Measurements from ENCODE around the gene LAG3.

DNA sequence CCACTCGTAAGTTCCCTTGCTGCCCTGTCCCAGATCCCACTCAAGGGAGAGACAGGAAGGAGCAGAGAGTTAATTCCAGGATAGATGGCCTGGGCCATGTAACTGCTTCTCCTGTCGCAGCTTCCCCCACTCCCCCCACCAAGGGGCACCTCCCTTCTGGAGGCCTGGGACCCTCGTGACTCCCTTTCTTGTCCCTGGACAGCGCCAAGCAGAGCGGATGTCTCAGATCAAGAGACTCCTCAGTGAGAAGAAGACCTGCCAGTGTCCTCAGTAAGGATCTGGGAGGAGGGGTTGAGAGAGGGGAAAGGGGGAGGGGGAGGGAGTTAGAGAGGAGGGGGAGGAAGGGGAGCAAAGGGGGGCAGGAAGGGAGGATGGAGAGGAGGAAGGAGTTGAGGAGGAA is 46.3 kb downstream of the LAG3 start:
- TF ChIP-seq E2F1 (CRISPR knock-in tag; IDR thresholded peaks at IDR 0.05) = no peak
- TF ChIP-seq ETV6 (CRISPR knock-in tag; IDR thresholded peaks at IDR 0.05) = no peak
- TF ChIP-seq, protein P1, sequence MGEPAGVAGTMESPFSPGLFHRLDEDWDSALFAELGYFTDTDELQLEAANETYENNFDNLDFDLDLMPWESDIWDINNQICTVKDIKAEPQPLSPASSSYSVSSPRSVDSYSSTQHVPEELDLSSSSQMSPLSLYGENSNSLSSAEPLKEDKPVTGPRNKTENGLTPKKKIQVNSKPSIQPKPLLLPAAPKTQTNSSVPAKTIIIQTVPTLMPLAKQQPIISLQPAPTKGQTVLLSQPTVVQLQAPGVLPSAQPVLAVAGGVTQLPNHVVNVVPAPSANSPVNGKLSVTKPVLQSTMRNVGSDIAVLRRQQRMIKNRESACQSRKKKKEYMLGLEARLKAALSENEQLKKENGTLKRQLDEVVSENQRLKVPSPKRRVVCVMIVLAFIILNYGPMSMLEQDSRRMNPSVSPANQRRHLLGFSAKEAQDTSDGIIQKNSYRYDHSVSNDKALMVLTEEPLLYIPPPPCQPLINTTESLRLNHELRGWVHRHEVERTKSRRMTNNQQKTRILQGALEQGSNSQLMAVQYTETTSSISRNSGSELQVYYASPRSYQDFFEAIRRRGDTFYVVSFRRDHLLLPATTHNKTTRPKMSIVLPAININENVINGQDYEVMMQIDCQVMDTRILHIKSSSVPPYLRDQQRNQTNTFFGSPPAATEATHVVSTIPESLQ (CRISPR knock-in tag; IDR thresholded peaks at IDR 0.05) = no peak
- TF ChIP-seq, protein P2, sequence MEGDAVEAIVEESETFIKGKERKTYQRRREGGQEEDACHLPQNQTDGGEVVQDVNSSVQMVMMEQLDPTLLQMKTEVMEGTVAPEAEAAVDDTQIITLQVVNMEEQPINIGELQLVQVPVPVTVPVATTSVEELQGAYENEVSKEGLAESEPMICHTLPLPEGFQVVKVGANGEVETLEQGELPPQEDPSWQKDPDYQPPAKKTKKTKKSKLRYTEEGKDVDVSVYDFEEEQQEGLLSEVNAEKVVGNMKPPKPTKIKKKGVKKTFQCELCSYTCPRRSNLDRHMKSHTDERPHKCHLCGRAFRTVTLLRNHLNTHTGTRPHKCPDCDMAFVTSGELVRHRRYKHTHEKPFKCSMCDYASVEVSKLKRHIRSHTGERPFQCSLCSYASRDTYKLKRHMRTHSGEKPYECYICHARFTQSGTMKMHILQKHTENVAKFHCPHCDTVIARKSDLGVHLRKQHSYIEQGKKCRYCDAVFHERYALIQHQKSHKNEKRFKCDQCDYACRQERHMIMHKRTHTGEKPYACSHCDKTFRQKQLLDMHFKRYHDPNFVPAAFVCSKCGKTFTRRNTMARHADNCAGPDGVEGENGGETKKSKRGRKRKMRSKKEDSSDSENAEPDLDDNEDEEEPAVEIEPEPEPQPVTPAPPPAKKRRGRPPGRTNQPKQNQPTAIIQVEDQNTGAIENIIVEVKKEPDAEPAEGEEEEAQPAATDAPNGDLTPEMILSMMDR (IDR thresholded peaks at IDR 0.05) = no peak
- TF ChIP-seq FOXK1 (CRISPR knock-in tag; IDR thresholded peaks at IDR 0.05) = no peak
- TF ChIP-seq JUN (CRISPR knock-in tag; IDR thresholded peaks at IDR 0.05) = no peak
- TF ChIP-seq, protein P3, sequence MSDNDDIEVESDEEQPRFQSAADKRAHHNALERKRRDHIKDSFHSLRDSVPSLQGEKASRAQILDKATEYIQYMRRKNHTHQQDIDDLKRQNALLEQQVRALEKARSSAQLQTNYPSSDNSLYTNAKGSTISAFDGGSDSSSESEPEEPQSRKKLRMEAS (CRISPR knock-in tag; IDR thresholded peaks at IDR 0.05) = no peak
- TF ChIP-seq, protein P4, sequence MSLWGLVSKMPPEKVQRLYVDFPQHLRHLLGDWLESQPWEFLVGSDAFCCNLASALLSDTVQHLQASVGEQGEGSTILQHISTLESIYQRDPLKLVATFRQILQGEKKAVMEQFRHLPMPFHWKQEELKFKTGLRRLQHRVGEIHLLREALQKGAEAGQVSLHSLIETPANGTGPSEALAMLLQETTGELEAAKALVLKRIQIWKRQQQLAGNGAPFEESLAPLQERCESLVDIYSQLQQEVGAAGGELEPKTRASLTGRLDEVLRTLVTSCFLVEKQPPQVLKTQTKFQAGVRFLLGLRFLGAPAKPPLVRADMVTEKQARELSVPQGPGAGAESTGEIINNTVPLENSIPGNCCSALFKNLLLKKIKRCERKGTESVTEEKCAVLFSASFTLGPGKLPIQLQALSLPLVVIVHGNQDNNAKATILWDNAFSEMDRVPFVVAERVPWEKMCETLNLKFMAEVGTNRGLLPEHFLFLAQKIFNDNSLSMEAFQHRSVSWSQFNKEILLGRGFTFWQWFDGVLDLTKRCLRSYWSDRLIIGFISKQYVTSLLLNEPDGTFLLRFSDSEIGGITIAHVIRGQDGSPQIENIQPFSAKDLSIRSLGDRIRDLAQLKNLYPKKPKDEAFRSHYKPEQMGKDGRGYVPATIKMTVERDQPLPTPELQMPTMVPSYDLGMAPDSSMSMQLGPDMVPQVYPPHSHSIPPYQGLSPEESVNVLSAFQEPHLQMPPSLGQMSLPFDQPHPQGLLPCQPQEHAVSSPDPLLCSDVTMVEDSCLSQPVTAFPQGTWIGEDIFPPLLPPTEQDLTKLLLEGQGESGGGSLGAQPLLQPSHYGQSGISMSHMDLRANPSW (CRISPR knock-in tag; conservative IDR thresholded peaks at IDR 0.05; ENCODE audit: low read depth) = no peak
- TF ChIP-seq, protein P5, sequence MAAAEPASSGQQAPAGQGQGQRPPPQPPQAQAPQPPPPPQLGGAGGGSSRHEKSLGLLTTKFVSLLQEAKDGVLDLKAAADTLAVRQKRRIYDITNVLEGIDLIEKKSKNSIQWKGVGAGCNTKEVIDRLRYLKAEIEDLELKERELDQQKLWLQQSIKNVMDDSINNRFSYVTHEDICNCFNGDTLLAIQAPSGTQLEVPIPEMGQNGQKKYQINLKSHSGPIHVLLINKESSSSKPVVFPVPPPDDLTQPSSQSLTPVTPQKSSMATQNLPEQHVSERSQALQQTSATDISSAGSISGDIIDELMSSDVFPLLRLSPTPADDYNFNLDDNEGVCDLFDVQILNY (CRISPR knock-in tag; IDR thresholded peaks at IDR 0.05) = no peak
- no peak for TF ChIP-seq FOXP4 (CRISPR knock-in tag; IDR thresholded peaks at IDR 0.05)
